Activated naive CD8-positive, alpha-beta T cell treated with anti-CD3 and anti-CD28 coated beads, Interleukin-2, amount 50 U/mL, for 16 hours (primary cell): ENCODE results near the gene PRKCZ.

Experiments
- DNase-seq: peaks from one replicate; pipeline ENCODE4 v3.0.0-alpha.2; 2020; ENCODE audit warnings: low read depth, low spot score

The PRKCZ gene

DNA sequence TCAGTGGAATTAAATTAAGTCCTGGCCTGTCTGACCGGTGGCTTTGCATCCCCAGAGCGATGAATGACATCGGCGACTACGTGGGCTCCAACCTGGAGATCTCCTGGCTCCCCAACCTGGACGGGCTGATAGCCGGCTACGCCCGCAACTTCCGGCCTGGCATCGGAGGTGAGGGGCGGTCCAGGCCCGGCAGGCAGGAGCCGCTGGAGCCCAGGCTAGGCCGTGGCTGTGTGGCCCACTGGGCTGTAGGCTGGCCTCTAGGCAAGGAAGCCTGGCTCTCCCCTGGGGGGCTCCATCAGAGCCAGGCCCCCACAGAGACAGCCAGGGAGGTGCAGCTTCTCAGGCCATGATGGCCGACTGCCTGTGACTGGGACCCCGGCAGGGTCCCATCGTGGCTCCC lies 25.3 kb upstream of the PRKCZ start:
- DNase-seq = no peak

DNA sequence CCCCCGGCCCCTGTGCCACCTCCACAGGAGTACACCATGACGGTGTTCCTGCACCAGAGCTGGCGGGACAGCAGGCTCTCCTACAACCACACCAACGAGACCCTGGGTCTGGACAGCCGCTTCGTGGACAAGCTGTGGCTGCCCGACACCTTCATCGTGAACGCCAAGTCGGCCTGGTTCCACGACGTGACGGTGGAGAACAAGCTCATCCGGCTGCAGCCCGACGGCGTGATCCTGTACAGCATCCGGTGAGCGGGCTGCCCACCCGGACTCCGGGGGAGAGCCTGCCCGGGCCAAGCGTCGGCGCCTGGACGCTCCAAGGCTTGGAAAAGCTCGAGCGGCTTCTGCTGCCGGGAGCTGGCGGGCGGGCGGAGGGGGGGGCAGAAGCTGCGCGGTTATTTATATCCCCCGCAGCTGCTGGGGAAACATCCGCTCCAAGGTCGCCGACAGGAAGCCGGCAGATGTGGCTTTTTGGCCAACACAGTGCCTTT lies 24.7 kb upstream of the PRKCZ start:
- no peak for DNase-seq

DNA sequence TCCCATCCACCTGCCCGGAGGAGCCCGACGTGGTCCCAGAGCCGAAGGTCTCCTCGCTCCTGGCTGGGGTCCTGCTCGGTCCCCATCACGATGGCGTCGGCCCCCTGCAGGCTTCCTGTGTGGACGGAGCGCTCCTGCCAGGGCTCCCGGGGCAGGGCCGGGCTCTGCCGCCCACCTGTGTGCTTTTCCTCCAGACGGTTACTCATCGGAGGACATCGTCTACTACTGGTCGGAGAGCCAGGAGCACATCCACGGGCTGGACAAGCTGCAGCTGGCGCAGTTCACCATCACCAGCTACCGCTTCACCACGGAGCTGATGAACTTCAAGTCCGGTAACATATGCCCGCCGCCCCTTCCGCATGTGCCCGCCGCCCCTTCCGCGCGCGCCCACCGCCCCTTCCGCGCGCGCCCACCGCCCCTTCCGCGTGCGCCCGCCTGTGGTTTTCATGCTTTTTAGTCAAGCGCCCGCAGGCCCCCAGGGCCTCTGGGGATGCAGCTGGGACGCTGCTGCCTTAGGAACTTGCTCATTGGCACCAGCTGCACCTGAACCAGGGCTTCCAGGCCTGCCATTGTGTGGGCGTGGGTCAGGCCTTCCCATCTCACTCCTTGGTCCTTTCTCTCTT lies 22.1 kb upstream of the PRKCZ start:
- DNase-seq = no peak

DNA sequence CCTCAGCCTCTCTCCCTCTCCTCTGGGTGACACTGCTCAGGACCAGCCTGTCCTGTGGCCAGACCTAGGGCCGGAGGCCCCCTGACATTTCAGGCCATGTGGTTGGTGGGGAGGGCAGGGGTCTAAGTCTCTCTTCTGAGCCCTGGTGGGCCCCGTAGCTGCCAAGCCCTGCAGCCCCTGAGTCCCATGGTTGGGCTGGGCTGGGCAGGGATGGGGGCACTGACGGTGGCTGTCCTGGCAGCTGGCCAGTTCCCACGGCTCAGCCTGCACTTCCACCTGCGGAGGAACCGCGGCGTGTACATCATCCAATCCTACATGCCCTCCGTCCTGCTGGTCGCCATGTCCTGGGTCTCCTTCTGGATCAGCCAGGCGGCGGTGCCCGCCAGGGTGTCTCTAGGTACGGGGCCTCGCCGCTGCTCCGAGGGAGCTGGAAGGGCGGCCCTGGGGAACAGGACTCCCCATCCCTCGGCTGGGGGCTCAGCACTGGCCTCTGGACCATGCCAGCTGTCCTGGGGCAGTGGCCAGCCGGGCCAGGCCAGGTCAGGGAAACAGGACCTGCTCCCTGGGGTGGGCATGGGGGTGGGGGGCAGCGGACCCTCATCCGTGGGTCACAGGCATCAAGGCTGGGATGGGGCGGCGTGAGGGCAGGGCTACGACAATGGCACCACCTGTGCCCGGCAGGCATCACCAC lies 21.2 kb upstream of the PRKCZ start:
- no peak for DNase-seq

DNA sequence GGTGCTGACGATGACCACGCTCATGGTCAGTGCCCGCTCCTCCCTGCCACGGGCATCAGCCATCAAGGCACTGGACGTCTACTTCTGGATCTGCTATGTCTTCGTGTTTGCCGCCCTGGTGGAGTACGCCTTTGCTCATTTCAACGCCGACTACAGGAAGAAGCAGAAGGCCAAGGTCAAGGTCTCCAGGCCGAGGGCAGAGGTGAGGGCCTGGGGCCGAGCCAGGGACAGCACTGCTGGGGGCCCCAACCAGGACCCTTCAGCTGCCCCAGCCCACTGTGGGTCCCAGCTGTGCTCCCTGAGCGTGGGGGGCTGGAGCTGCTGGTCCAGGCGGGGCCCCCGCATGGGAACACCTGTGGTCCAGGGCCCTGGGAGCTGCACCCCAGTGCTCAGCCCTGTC lies 20.6 kb upstream of the PRKCZ start:
- DNase-seq = no peak

DNA sequence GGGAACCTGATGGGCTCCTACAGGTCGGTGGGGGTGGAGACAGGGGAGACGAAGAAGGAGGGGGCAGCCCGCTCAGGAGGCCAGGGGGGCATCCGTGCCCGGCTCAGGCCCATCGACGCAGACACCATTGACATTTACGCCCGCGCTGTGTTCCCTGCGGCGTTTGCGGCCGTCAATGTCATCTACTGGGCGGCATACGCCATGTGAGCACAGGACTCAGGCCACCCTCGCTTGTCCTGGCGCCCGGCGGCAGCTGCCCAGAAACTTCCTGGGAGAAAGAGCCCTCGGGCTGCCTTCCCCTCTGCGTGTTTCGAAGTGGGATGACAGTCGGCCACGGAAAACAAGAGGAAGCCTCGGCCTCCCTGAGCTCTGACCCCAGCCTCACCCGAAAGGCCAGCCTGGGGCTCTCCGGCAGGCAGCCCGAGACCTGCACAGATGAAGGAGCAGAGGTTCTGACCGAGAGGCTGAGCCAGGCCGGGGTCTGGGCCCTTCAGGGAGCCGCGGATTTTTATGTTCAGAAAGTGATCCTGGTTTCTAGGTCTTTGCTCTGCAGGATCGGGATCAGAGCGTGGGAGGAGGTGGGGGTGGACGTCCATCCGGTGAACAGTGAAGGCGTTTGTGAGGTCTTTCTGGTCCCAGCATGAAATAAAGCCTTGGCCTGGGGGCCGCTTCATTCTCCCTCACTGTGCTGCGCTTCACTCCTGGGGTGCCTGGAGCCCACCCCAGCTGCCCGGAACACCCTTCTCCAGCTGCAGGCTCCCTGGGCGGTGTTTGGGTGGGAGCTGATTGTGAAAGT lies 19.9 kb upstream of the PRKCZ start:
- DNase-seq = no peak

DNA sequence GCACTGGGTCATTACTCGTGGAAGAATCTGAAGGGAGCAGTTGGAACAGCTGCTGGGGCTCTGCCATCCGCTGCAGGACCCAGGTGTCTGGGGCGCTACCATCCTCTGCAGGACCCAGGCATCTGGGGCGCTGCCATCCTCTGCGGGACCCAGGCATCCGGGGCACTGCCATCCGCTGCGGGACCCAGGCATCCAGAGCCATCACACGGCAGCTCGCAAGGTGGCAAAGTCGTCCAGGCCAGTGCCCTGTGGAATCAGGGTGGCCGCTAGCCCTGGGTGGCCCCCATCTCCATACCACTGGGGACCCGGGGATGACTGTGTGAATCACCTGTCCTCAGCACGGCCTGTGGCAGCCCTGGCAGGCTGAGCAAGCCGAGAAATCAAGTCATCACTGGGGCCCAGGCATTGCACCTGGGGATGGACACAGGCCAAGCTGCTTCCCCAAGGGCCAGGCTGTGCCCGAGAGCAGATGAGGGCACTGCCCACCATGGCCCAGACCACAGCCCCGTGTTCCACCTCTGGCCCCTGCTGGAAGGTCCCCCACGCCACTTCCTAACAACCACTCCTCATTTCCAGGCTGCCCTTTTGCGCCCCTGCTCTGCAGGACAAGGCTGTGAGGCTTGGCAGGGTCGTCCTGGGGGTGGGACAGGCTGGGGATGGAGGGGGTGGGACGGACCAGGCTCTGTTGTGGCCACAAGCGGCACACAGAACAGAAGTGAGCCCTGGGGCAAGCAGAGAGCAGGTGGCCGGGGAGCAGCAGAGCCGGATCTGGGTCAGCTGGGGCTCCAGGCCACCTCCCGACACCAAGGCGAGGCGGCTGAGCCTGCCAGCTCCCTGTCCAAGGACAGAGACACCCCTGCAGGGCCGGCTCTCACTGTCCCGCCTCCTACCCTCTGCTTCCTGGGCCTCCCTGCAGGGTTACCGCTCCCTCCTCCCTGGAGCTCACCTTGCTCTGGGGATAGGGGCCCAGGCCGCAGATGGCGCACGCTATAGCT lies 18.4 kb upstream of the PRKCZ start:
- no peak for DNase-seq

DNA sequence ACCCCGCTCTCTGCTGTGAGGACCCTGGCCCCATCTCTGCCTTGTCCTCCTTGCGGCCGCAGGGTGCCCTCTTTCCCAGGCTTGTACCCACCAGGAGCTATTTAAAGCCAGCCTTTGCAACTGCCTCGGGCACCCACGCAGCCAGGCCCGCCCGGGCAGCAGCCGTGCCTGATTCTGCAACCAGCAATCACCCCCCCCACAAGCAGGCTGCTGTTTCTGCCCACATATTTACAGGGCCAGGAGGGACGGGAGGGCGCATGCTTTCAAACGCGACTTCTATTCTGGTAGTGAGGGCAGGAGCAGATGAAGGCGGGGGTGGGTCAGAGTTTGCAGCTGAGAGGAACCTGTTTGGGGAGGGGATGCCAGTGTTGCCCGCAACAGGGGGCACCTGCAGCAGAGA lies 17.5 kb upstream of the PRKCZ start:
- no peak for DNase-seq

DNA sequence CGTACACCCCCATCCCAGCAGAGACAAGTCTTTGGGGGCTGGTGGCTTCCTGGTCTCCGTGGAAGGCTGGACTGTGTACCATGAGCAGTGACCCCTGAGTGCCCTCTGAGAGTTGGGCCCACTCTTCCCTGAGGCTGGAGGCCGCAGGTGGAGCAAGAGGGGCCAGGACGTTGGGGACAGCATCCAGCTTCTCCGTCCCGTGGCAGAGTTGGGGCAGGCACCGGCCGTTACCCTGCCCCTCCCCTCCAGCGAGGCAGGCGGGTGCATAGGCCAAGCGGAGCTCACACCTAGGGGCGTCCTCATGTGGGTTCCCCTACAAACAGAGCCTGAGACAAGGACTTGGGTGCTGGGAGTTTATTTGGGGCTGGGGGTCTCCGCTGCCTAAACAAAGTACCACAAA lies 17.0 kb upstream of the PRKCZ start:
- DNase-seq = no peak

DNA sequence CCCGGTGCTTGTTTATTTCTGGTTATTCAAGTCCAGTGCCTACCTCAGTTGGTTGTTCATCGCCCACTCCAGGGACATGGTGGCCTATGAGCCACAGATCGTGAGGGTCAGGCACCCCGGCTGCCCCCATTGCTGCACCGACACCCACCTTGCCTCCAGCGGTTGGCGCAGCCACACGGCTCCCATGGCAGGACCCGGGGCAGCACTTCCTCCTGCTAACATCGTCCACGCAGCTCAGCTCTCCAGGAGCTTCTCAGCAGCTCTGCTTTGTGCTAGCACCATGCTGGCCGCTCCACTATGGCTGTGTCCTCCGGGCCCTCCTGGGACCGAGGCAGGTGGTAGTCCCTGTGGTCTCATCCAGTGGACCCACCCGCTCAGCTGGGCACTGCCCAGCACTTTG lies 13.9 kb upstream of the PRKCZ start:
- no peak for DNase-seq

DNA sequence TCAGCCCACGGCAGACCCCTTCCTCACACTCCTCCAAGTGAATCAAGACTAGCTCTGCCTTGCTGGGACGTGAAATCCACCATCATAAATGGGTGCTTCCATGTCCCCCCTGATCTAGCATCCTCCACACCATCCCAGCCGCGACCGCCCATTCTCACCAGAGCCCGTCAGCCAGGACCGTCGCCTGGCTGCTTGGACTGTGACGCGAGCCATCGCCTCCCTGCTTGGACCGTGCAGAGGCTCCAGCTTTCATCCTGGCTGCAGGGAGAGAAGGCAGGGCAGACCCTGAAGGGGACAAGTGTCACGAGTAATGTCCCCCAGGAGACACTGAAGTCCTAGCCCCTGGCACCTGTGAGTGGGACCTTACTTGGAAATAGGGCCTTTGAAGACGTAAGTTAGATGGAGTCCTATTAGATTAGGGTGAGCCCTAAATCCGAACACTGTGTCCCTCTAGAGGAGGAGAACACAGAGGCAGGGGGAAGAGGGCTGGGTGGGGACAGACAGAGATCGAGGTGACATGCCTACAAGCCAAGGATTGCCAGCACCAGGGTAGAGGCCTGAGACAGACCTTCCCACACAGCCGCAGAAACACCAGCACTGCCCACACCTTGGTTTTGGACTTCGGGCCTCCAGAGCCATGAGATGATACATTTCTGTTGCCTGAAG lies 12.8 kb upstream of the PRKCZ start:
- no peak for DNase-seq

DNA sequence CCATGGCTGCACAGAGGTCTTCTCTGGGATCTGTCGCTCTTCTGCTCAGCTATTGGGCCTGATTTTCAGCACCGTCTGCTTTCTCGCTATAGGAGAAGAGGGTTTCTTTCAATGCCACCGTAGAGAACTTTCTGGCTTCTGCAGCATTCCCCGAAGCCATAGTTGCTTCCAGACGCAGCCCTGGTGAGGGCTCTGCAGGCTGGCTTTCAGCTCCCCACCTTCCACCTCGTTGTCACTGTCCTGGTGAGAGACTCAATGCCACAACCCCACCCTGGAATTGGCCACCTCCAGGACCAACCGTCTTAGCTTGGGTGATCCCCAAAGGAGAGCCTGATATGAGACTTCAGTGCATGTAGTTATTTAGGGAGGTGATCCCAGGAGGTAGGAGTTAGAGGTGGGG lies 12.0 kb upstream of the PRKCZ start:
- DNase-seq = no peak

DNA sequence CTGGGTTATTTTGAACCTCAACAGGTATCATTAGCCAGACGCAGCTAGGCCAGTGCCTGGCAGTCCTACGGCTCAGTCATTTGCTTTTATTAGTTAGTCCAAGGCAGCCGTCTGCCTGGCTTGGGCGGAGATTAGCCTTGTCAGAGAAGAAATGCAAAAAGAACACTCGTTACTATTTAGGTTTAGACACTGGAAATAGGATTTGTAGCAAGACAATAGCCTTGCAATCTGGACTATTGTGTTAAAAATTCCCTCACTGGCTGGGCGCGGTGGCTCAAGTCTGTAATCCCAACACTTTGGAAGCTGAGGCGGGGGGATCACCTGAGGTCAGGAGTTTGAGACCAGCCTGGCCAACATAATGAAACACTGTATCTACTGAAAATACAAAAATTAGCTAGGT lies 11.0 kb upstream of the PRKCZ start:
- no peak for DNase-seq

DNA sequence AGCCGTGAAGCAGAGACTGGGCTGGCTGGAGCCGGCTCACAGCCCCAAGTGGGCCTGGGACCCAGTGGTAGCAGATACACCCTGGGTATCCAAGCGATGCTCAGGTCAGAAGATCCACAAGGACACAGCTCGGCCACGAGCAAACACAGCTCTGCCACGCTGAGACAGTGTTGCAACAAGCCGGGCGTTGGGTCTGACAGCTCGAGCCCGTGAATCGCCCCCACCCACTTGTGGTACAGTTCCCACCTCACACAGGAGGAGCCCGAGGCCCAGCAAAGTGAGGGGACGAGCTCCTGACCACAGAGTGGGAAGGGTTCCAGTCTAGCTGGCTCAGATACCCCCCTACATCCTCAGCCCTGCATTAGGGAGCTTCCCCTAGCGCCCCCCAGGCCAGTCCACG lies 8.9 kb upstream of the PRKCZ start:
- no peak for DNase-seq

DNA sequence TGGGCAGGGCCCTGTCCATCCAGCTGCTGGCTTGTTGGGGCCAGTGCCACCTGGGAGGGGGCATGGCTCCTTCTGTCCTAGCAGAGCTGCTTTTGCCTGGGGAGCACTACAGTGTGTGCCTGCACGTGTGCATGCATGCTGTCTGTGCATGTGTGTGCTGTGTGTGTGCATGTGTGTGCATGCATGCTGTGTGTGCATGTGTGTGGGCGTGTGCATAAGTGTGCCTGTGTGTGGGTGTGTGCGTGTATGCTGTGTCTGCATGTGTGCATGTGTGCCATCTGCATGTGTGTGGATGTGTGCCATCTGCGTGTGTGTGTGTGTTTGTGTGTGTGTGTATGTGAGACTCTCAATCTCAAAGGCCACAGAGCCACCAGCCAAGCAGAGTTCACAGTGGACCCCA lies 8.3 kb upstream of the PRKCZ start:
- no peak for DNase-seq

DNA sequence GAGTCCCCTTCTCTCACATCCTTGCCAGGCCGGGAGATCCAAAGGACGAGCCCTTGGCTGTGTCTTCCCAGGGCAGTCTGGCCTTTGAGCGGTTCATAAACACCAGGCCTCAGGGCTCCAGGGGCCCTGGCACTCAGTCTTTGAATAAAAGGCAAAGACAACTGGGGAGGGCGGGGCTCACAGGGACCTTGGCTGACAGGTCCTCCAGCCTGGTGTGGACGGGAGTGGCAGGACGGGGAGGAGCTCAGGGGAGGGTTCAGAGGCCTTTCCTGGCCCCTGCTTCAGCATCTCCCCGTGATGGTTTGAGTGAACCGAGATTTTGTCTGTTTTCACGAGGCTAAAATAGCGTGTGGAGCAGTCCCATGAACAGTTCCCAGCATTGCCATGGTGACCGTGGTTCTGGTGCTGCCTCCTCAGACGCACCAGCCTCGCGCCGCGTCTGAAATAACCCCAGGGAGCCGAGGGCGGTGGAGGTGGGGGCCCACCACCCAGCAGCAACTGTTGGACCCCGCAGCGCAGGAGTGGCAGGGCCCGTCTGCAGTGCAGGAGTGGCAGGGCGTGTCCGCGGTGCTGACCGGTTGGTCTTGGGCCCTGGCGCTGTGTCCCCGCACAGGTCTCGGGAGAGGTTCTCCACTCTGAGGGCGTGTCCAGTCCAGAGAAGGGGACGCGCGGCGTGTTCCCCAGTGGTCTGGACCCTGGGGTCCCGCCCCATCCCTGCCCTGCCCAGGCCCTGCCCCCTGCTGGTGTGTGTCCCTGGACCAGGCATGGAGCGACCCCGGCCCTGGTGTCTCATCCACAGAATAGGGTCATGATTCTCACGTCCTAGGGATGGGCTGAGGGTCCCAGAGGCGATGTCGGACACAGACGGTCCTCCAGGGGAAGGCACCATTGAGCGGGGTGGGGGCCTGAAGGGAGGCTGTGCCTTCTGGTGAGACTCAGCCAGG lies 7.1 kb upstream of the PRKCZ start:
- no peak for DNase-seq

DNA sequence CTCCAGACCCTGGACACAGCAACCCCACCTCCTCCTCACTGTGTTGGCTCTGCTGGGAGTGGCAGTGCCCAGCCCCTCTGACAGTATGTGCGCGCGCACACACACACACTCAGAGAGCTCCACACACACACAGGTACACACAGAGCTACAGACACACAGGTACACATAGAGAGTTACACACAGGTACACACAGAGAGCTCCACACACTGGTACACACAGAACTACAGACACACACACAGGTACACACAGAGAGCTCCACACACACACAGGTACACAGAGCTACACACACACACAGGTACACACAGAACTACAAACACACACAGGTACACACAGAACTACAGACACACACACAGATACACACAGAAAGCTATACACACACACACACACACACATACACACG lies 6.3 kb upstream of the PRKCZ start:
- no peak for DNase-seq

DNA sequence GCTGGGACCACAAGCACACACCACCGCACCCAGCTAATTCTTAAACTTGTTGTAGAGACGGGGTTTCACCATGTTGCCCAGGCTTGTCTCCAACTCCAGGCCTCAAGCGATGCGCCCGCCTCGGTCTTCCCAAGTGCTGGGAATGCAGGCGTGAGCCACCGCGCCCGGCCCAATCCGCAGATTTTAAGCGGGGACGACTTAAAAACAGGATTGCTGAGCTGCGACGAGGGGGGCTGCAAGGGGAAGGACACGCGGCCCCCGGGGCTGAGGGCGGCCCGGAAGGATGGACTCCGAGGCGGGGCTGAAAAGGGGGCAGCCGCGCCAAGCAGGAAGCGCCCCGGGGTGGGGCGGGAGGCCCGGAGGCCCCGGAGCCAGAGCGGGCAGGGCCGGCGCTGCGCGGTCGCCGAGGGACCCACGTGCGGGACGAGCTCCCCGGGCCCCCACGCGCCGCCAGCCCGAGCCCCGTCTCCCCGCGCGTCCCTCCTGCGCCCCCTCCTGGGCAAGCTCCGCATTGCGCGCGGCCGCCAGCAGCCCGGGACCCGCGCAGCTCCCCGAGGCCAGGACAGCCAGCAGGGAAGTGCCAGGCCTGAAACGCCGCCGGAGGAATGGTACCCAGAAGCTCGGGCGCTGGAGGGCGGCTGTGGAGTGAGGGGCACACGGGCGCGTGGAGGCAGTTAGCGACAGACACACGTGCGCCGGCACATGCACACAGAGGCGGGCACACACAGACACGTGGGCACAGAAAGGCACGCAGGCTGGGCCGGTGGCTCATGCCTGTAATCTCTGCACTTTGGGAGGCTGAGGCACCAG lies 5.5 kb upstream of the PRKCZ start:
- DNase-seq = peak; percentile 57
